ENCODE results near the gene ZCCHC24.
A peak's percentile ranks its signal among the peaks of the same experiment; 100 is the strongest.

The ZCCHC24 gene

DNA sequence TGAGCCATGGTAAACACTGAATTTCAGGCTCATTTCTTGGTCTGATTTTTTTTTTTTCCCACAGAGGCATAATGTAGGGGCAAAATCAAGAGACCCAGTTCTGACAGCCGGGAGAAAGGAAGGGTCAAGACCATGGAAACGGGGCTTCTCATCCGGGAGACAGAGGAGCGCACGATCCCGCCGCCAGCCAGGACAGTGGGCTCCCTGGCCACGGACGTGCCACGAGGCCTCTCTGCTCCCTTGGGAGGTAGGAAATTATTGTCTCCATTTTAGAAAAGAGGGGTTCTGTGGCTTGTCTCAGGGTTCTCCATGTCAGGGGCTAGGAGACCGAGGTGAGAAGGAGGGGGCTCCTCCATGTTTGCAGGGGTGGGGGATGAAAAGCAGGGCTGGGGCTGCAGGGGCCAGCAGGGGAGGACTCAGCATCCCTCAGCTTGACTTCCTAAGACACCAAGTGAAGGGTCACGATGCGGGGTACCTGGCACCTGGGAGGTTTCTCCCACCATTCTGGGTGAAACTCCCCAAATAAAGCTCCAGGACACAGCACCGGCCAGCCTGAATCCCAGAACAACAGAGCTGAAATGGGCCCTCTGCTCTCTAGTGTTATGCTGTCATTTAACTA is 60.5 kb downstream of the ZCCHC24 start:
- no peak for DNase-seq (ENCODE audit: low read depth, low spot score)

DNA sequence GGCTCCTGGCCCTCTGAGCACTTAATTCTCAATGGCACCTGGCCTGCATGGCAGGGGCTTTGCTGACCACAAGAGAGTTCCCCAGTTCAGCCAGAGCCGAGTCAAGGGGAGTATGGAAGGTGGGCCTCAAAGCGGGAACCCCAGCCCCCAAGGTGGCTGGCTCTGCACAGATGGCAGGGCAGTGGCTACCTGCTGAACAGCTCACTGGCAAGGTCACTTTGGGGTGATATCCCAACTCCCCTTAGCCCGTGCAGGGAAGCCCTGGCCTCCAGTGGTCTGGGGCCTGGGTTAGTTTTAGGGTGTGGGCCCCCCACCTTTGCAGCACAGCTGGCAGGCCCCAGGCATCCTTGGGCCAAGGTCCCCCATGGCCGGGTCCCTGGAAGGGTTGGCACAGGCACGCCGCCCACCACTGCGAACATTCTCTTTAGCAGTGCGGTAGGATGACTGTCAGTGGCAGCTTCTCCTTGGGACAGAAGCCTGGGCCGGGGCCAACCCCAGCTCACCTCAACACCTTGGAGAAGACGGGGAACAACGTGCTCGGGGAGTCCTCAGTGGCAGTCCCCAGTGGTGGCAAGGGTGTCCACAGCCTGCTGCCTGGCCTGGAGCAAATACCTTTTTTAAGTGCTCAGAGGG is 61.3 kb downstream of the ZCCHC24 start:
- DNase-seq (ENCODE audit: low read depth, low spot score) = no peak

DNA sequence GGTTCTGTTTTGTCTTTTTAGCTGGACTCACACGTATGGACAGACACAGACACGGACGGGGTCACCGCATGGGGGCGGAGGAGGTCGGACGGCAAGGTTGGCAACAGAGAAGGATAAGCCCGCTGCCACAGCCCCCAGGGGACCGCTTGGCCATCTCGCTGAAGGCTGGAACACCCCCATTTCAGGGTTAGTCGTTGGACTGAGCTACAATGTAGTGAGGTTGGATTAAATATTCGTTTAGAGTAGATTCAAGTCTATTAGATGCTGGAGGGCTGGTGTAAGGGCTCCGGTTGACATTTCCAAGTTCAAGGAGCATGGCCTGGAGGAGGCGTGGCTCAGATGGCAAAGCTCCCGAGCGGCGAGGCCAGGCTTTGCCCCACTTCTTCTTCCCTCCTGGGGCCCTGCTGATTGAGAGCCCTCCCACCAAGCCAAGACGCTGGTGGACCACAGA is 62.9 kb downstream of the ZCCHC24 start:
- no peak for DNase-seq (ENCODE audit: low read depth, low spot score)

GRCh38 chr10:79381804-79382221 is 63.6 kb downstream of the ZCCHC24 start:
- DNase-seq (ENCODE audit: low read depth, low spot score) = peak; percentile 77

GRCh38 chr10:79380946-79381721 is 64.3 kb downstream of the ZCCHC24 start:
- no peak for DNase-seq (ENCODE audit: low read depth, low spot score)

GRCh38 chr10:79380125-79380945 is 65.1 kb downstream of the ZCCHC24 start:
- DNase-seq (ENCODE audit: low read depth, low spot score) = no peak

DNA sequence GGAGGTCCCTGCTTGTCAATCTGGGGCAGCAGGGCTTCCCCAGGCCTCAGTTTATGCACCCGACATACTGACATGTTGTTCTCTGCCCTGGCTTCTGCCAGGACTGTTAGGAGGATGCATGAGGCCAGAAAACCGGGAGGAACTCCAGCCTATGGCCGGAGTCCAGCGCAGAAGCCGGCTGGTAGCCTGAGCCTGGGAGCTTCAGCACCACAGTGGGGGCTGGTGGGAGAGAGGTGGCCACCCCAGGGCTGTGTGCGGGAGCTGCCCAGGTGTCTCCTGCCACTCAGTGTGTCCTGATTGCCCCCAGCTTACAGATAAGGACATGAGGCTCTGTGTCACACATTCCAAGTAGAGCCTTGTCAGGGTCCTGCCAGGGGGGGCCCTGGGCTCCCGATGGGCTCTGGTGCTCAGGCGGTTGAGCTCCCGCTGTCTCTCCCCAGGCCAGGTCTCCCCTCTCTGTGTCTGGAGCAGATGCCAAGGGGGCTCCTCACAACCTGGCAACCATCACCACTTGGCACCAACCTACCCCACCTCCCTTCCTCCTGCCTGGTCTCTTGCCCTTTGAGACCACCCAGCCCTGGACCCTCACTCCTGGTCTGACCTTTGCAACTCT is 65.8 kb downstream of the ZCCHC24 start:
- DNase-seq (ENCODE audit: low read depth, low spot score) = no peak

- no peak for DNase-seq (ENCODE audit: low read depth, low spot score)
These were observed 66.5 kb downstream of the ZCCHC24 start for GRCh38 chr10:79378647-79379511.

DNA sequence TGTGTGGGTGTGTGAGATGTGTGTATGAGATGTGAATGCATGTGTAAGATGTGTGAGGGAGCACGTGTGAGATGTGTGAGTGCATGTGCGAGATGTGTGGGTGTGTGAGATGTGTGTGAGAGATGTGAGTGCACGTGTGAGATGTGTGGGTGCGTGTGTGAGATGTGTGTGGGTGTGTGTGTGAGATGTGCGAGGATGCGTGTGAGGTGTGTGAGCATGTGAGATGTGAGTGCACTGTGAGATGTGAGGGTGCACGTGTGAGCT is 67.1 kb downstream of the ZCCHC24 start:
- DNase-seq (ENCODE audit: low read depth, low spot score) = no peak

GRCh38 chr10:79377557-79378382 is 67.7 kb downstream of the ZCCHC24 start:
- no peak for DNase-seq (ENCODE audit: low read depth, low spot score)

DNA sequence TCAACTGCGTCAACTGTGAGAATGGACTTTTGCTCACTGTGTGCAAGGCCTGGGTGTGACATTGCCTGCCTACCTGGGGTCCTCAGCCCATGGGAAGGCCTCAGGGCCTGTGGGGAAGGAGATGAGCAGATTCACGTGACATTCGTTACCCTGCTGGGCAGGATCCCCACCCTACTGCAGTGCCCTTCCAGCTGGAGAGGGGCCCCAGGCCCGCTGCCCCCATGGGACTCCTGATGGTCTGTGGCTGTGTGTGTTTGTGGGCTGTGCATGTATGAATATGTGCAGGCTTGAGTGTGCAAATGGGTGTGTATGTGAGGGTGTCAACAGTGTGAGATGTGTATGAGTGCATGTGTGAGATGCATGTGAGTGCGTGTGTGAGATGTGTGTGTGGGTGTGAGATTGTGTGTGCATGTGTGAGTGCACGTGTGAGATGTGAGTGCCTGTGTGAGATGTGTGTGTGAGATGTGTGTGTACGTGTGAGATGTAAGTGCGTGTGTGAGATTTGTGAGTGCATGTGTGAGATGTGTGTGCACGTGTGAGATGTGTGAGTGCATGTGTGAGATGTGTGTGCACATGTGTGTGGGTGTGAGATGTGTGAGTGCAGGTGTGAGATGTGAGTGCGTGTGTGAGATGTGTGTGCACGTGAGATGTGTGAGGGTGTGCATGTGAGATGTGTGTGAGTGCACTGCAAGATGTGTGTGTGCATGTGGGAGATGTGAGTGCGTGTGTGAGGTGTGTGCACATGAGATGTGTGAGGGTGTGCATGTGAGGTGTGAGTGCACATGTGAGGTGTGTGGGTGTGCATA is 68.5 kb downstream of the ZCCHC24 start:
- no peak for DNase-seq (ENCODE audit: low read depth, low spot score)

GRCh38 chr10:79376078-79376628 is 69.3 kb downstream of the ZCCHC24 start:
- no peak for DNase-seq (ENCODE audit: low read depth, low spot score)

DNA sequence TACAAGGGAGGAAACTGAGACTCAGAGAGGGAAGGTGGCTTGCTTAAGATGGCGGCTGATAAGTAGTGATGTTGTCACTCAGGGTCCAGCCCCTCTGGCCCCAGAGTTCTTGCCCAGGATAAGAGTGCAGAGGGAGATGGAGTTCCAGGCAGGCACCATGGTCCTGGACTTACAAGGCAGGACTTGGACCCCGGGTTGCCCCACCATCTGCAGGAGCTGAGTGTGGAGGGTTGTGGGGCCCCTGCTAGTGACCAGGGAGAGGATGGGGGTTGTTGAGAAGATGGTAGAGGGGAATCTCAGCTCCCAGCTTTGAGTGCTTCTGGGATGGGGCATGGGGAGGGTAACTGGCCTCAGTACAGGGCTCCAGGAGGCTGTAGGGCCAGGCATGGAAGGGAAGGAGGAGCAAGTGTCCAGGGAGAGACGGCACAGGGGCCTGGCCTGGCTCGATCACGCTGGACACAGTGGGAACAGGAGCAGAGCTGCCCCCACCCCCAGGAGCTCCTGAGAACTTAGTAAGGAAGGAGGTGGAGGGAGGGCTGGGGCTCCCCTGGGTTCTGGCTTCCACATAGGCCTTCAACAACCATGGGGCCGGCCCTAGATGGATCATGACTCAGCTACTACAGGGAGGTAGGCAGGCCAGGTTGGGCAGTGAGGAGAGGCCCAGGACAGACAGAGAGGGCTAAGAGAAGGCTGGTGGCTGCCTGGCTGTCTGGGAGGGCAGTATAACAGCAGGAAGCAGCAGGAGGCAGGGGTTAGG is 69.9 kb downstream of the ZCCHC24 start:
- DNase-seq (ENCODE audit: low read depth, low spot score) = no peak

GRCh38 chr10:79374312-79375191 is 70.9 kb downstream of the ZCCHC24 start:
- peak; percentile 87 for DNase-seq (ENCODE audit: low read depth, low spot score)

DNA sequence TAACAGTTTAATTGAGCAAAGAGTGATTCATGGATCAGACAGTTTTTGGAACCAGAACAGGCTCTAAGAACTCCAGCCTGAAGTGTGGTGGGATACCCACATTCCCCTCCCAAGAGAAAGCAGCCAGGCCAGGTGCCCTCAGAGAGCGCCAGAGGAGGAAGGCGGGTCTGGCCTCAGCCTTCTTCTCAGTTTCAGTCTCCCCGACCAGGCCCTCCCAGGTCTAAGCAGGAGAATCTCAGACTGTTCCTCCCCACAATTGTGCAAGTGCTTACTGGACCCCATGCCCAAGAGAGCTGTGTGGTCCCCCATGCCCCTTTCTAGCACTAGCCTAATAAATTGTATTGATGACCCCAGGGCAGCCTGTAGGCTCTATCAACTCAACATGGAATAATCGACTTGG is 72.6 kb downstream of the ZCCHC24 start:
- DNase-seq (ENCODE audit: low read depth, low spot score) = no peak

- no peak for DNase-seq (ENCODE audit: low read depth, low spot score)
These were observed 77.8 kb downstream of the ZCCHC24 start for GRCh38 chr10:79367426-79368189.

Measured in ELF-1 (cell line).